ENCODE measurements around the gene SLC17A3.
A peak's percentile ranks its signal among the peaks of the same experiment; 100 is the strongest.

Gene SLC17A3

GRCh38 chr6:25903467-25904099, 29.5 kb upstream of the SLC17A3 start:
- peaks cover 16% of the 10 kb centered on the region for H3K4me1 ChIP-seq (ENCODE audit: control insufficient read depth, insufficient read depth, low read length)
- H3K27me3 ChIP-seq (ENCODE audit: control insufficient read depth, insufficient read depth, low read length) = no peaks in the 10 kb centered on the region
- no peaks in the 10 kb centered on the region for H3K9me3 ChIP-seq (ENCODE audit: control insufficient read depth, insufficient read depth, low read depth, low read length)
- H3K4me3 ChIP-seq (ENCODE audit: low read depth, low read length) = no peak overlapping the region
- no peak overlapping the region for H3K9ac ChIP-seq (ENCODE audit: low read length)
- no peaks in the 10 kb centered on the region for H3K36me3 ChIP-seq (ENCODE audit: control insufficient read depth, insufficient read depth, low read length)
- H3K27ac ChIP-seq (ENCODE audit: low read depth, low read length) = no peak overlapping the region

GRCh38 chr6:25902071-25902470, 28.0 kb upstream of the SLC17A3 start:
- peaks cover 20% of the 10 kb centered on the region for H3K4me1 ChIP-seq (ENCODE audit: control insufficient read depth, insufficient read depth, low read length)
- no peak overlapping the region for H3K9ac ChIP-seq (ENCODE audit: low read length)
- H3K36me3 ChIP-seq (ENCODE audit: control insufficient read depth, insufficient read depth, low read length) = no peaks in the 10 kb centered on the region
- H3K4me3 ChIP-seq (ENCODE audit: low read depth, low read length) = no peak overlapping the region
- no peak overlapping the region for H3K27ac ChIP-seq (ENCODE audit: low read depth, low read length)
- H3K27me3 ChIP-seq (ENCODE audit: control insufficient read depth, insufficient read depth, low read length) = no peaks in the 10 kb centered on the region
- no peaks in the 10 kb centered on the region for H3K9me3 ChIP-seq (ENCODE audit: control insufficient read depth, insufficient read depth, low read depth, low read length)

GRCh38 chr6:25900843-25901242, 26.8 kb upstream of the SLC17A3 start:
- Histone ChIP-seq H3K4me1 (ENCODE audit: control insufficient read depth, insufficient read depth, low read length) (peaks cover 20% of the 10 kb centered on the region), H3K27ac (ENCODE audit: low read depth, low read length) (no peak overlapping the region), H3K36me3 (ENCODE audit: control insufficient read depth, insufficient read depth, low read length) (no peaks in the 10 kb centered on the region), H3K9ac (ENCODE audit: low read length) (no peak overlapping the region), H3K27me3 (ENCODE audit: control insufficient read depth, insufficient read depth, low read length) (no peaks in the 10 kb centered on the region), H3K9me3 (ENCODE audit: control insufficient read depth, insufficient read depth, low read depth, low read length) (no peaks in the 10 kb centered on the region), H3K4me3 (ENCODE audit: low read depth, low read length) (no peak overlapping the region)

- H3K27ac ChIP-seq (ENCODE audit: low read depth, low read length) = peak overlapping the region; percentile 12; the same call in 1 of the 2 replicates
- H3K4me3 ChIP-seq (ENCODE audit: low read depth, low read length) = 0 out of 2 replicates have a peak overlapping the region, but pooled peaks have one; percentile 5
- no peaks in the 10 kb centered on the region for H3K36me3 ChIP-seq (ENCODE audit: control insufficient read depth, insufficient read depth, low read length)
- H3K9me3 ChIP-seq (ENCODE audit: control insufficient read depth, insufficient read depth, low read depth, low read length) = no peaks in the 10 kb centered on the region
- no peak overlapping the region for H3K9ac ChIP-seq (ENCODE audit: low read length)
- peaks cover 20% of the 10 kb centered on the region for H3K4me1 ChIP-seq (ENCODE audit: control insufficient read depth, insufficient read depth, low read length)
- H3K27me3 ChIP-seq (ENCODE audit: control insufficient read depth, insufficient read depth, low read length) = no peaks in the 10 kb centered on the region
Measured at GRCh38 chr6:25899580-25900408, 25.8 kb upstream of the SLC17A3 start.

- no peaks in the 10 kb centered on the region for H3K27me3 ChIP-seq (ENCODE audit: control insufficient read depth, insufficient read depth, low read length)
- no peak overlapping the region for H3K9ac ChIP-seq (ENCODE audit: low read length)
- 0 out of 2 replicates have a peak overlapping the region, but pooled peaks have one; percentile 5 for H3K4me3 ChIP-seq (ENCODE audit: low read depth, low read length)
- peak overlapping the region; percentile 43; the same call in 1 of the 2 replicates for H3K27ac ChIP-seq (ENCODE audit: low read depth, low read length)
- H3K36me3 ChIP-seq (ENCODE audit: control insufficient read depth, insufficient read depth, low read length) = no peaks in the 10 kb centered on the region
- no peaks in the 10 kb centered on the region for H3K9me3 ChIP-seq (ENCODE audit: control insufficient read depth, insufficient read depth, low read depth, low read length)
- peaks cover 20% of the 10 kb centered on the region for H3K4me1 ChIP-seq (ENCODE audit: control insufficient read depth, insufficient read depth, low read length)
Measured at GRCh38 chr6:25899123-25899522, 25.1 kb upstream of the SLC17A3 start.

- peaks cover 20% of the 10 kb centered on the region for H3K4me1 ChIP-seq (ENCODE audit: control insufficient read depth, insufficient read depth, low read length)
- H3K36me3 ChIP-seq (ENCODE audit: control insufficient read depth, insufficient read depth, low read length) = no peaks in the 10 kb centered on the region
- H3K27ac ChIP-seq (ENCODE audit: low read depth, low read length) = peak overlapping the region; percentile 43; the same call in 1 of the 2 replicates
- H3K9me3 ChIP-seq (ENCODE audit: control insufficient read depth, insufficient read depth, low read depth, low read length) = no peaks in the 10 kb centered on the region
- no peak overlapping the region for H3K4me3 ChIP-seq (ENCODE audit: low read depth, low read length)
- no peaks in the 10 kb centered on the region for H3K27me3 ChIP-seq (ENCODE audit: control insufficient read depth, insufficient read depth, low read length)
- no peak overlapping the region for H3K9ac ChIP-seq (ENCODE audit: low read length)
Measured at GRCh38 chr6:25898289-25898977, 24.4 kb upstream of the SLC17A3 start.

- Histone ChIP-seq H3K27me3 (ENCODE audit: control insufficient read depth, insufficient read depth, low read length) (no peaks in the 10 kb centered on the region), H3K4me1 (ENCODE audit: control insufficient read depth, insufficient read depth, low read length) (peaks cover 20% of the 10 kb centered on the region), H3K9me3 (ENCODE audit: control insufficient read depth, insufficient read depth, low read depth, low read length) (no peaks in the 10 kb centered on the region), H3K4me3 (ENCODE audit: low read depth, low read length) (no peak overlapping the region), H3K36me3 (ENCODE audit: control insufficient read depth, insufficient read depth, low read length) (no peaks in the 10 kb centered on the region), H3K9ac (ENCODE audit: low read length) (no peak overlapping the region), H3K27ac (ENCODE audit: low read depth, low read length) (no peak overlapping the region)
Measured at GRCh38 chr6:25896252-25896651, 22.2 kb upstream of the SLC17A3 start.

- Histone ChIP-seq H3K9me3 (ENCODE audit: control insufficient read depth, insufficient read depth, low read depth, low read length) (no peaks in the 10 kb centered on the region), H3K36me3 (ENCODE audit: control insufficient read depth, insufficient read depth, low read length) (no peaks in the 10 kb centered on the region), H3K9ac (ENCODE audit: low read length) (no peak overlapping the region), H3K27me3 (ENCODE audit: control insufficient read depth, insufficient read depth, low read length) (no peaks in the 10 kb centered on the region), H3K27ac (ENCODE audit: low read depth, low read length) (no peak overlapping the region), H3K4me1 (ENCODE audit: control insufficient read depth, insufficient read depth, low read length) (peaks cover 20% of the 10 kb centered on the region), H3K4me3 (ENCODE audit: low read depth, low read length) (no peak overlapping the region)
Measured at GRCh38 chr6:25895771-25896170, 21.7 kb upstream of the SLC17A3 start.

GRCh38 chr6:25893778-25894177, 19.7 kb upstream of the SLC17A3 start:
- Histone ChIP-seq H3K4me1 (ENCODE audit: control insufficient read depth, insufficient read depth, low read length) (peaks cover 6% of the 10 kb centered on the region), H3K27ac (ENCODE audit: low read depth, low read length) (no peak overlapping the region), H3K9me3 (ENCODE audit: control insufficient read depth, insufficient read depth, low read depth, low read length) (no peaks in the 10 kb centered on the region), H3K36me3 (ENCODE audit: control insufficient read depth, insufficient read depth, low read length) (no peaks in the 10 kb centered on the region), H3K9ac (ENCODE audit: low read length) (no peak overlapping the region), H3K27me3 (ENCODE audit: control insufficient read depth, insufficient read depth, low read length) (no peaks in the 10 kb centered on the region), H3K4me3 (ENCODE audit: low read depth, low read length) (no peak overlapping the region)

GRCh38 chr6:25892877-25893276, 18.8 kb upstream of the SLC17A3 start:
- Histone ChIP-seq H3K27me3 (ENCODE audit: control insufficient read depth, insufficient read depth, low read length) (no peaks in the 10 kb centered on the region), H3K9me3 (ENCODE audit: control insufficient read depth, insufficient read depth, low read depth, low read length) (no peaks in the 10 kb centered on the region), H3K27ac (ENCODE audit: low read depth, low read length) (no peak overlapping the region), H3K9ac (ENCODE audit: low read length) (no peak overlapping the region), H3K36me3 (ENCODE audit: control insufficient read depth, insufficient read depth, low read length) (no peaks in the 10 kb centered on the region), H3K4me3 (ENCODE audit: low read depth, low read length) (no peak overlapping the region), H3K4me1 (ENCODE audit: control insufficient read depth, insufficient read depth, low read length) (no peaks in the 10 kb centered on the region)

Data from HUES6 (cell line).